Non-pigmented ciliary epithelial cell (primary cell): ENCODE results near the gene SEMA4A.
"Not testable (repeated sequence)": the region's sequence is repeated elsewhere in the genome, so short reads cannot be mapped to it uniquely, and the experiment has no call there.

ENCODE experiments used
- DNase-seq: peaks from one replicate; pipeline ENCODE4 v3.0.0-alpha.2; 2010; ENCODE audit warnings: low read depth

SEMA4A gene

DNA sequence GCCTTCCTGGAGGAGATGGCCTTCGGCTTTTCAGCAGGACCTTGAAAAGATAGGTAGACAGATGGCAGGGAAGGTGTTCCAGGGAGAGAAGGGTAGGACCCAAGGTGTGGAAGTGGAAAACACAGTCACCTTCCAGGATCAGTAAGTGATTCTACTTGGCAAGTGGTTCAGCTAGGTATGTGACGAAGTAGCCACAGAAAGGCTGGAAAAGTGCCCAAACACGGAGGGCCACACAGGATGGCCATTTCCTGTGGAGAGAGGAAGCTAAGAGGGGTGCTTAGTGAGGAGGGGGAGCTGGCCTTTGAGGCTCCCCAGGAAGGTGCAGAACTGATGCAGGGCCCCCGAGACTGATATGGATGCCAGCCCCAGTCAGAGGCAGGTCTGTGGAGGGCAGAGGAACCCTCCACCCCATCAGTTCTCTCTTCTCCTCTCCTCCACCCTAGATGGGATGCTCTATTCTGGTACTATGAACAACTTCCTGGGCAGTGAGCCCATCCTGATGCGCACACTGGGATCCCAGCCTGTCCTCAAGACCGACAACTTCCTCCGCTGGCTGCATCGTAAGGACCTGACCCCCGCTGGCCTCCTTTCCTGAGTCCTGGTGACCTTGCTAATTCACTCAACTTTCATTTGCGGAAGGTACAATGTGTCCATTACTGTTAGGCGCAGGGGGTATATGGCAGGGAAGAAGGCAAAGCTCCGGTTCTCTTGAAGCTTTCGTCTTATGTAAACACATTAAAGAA lies 6.8 kb downstream of the SEMA4A start:
- DNase-seq = no peak

DNA sequence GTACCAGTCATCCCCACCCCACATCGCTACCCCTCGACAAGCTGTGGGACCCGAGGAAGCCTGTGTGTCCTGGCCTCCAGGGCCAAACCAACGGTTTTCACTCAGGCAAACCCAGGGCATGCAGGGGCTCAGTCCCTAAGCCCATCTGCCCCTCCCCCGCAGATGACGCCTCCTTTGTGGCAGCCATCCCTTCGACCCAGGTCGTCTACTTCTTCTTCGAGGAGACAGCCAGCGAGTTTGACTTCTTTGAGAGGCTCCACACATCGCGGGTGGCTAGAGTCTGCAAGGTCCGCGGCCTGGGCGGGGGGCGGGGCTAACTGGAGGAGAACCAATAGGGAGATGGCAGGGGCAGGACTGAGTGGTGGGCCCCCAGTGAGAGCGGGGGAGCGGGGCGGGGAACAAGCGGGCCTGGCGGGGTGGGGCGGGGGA lies 7.4 kb downstream of the SEMA4A start:
- DNase-seq = no peak

DNA sequence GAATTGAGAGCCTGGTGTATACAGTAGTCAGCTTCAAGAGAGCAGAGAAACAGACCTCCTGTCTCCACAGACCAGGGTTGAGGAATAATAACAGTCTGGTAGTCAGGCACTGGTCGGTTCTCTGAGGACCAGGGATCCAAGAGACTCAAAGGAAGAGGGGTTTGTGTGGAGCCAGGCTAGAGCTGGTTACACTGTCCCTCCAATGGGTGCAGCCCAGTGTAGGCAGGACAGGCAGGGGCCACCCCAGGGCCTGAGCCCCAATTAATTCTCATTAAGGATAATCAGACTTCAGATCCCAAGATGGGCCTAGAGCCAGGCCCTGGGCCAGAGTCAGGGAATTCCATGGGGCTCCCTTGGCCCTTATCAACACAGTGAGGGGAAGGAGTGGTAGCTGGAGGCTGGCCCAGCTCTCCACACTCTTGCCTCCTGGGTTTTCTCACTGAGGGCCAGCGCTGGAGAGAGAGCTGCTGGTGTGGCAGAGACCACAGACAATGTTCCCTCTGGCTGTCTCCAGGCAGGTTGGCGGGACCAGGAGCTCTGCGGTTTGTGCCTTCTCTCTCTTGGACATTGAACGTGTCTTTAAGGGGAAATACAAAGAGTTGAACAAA lies 9.1 kb downstream of the SEMA4A start:
- DNase-seq = no peak

DNA sequence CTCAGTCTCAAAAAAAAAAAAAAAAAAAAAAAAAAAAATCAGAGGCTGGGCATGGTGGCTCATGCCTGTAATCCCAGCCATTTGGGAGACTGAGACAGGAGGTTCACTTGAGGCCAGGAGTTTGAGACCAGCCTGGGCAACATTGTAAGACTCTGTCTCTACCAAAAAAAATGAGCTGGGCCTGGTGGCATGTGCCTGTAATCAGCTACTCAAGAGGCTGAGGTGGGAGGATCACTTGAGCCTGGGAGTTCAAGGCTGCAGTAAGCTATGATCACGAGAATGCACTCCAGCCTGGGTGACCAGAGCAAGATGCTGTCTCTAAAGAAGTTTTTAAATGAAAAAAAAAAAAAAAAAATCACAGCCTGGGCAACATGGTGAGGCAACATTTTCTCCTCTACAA lies 10.3 kb downstream of the SEMA4A start:
- DNase-seq = no peak

DNA sequence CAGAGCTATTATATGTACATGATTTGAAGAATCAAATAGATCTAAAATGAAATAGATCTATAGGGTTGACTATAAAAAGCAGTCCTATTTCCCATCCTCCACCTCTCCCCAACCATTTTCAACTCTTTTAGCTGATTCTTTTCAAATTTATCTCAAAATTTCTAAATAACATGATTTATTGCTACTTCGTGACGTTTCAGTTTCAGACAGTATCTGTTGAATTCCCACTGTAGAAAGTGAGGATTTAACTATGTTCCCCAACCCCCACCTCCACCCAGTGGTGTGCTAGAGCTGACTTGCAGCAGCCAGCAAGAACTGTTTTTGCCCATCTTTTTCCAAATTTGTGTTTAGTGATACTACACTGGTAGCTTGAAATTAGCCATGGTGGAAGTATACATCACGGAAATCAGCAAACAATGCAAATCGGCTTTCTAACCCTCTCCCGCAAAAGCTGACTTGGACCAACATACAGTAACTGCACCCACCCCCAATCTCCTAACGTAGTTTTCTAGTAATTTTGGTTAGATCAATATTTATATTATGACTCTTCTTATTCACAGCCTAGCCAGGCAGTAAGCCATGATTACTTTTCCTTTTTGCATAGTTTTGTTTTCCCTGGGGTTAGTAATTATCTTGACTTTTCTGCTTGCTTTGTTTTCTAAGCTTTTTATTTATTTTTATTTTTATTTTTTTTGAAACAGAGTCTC lies 10.9 kb downstream of the SEMA4A start:
- DNase-seq = no peak

DNA sequence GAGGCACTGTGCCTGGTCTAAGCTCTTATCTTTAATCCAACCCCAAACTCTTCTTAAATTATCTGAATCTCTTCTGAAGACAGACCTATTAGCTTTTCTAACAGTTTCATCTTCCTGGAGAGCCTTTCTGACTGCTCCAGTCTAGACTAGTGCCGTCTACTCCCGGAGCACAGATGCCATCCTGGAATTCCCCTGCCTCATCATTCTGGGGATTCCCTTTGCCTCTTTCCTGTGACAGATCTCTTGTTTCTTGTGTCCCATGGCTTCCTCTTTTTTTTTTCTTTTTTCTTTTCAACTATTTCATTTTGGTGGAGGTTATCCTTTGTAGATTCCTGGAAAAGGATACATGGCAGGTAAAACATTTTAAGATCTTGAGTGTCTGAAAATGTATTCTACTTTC lies 11.7 kb downstream of the SEMA4A start:
- no peak for DNase-seq

DNA sequence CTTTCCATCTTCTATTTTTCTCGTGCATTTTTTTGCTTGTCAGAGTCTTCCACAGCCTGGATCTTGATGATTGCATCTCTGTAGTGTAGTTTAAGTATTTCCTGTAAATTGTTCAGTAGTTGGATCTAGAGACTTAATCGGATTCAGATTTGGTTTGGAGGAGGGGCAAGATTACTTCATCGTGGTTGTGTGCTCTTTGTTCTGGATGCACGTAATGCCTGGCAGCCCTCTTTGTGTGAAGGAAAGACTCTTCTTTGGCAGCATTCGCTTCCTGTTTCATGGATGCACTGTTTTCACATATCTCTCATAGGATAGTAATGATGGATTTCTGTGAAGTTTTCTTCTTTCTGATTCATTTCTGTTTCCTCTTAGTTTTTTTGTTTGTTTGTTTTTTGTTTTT lies 14.2 kb downstream of the SEMA4A start:
- DNase-seq = no peak

DNA sequence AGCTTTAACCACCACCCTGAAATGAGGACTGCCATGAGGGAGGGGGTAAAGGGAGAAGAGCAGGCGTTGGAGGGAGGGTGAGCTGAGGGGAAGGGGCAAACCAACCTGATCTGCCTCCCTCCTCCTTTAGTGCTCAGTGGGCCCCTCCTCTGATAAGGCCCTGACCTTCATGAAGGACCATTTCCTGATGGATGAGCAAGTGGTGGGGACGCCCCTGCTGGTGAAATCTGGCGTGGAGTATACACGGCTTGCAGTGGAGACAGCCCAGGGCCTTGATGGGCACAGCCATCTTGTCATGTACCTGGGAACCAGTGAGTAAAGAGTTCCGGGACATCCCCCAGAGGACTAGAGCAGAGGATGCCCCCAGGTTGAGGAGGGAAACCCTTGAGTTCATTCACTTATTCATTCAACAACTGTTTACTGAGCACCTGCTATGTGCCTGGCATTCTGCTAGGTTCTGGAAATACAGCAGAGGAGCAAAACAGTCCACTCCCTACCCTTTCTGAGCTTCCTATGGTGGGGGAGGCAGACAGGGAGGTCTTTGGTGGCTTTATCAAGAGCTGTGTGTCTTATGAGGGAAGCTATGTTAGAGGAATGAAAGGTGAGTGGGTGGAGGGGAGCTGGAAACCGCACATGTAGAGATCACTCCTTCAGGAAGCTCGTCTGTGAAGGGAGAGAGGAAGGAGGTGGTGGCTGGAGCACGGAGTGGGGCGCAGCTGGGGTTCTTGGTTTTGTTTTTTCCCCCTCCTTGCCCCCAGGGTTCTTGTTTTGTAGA lies 19.5 kb downstream of the SEMA4A start:
- no peak for DNase-seq

DNA sequence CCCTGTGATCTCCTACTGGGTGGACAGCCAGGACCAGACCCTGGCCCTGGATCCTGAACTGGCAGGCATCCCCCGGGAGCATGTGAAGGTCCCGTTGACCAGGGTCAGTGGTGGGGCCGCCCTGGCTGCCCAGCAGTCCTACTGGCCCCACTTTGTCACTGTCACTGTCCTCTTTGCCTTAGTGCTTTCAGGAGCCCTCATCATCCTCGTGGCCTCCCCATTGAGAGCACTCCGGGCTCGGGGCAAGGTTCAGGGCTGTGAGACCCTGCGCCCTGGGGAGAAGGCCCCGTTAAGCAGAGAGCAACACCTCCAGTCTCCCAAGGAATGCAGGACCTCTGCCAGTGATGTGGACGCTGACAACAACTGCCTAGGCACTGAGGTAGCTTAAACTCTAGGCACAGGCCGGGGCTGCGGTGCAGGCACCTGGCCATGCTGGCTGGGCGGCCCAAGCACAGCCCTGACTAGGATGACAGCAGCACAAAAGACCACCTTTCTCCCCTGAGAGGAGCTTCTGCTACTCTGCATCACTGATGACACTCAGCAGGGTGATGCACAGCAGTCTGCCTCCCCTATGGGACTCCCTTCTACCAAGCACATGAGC lies 23.3 kb downstream of the SEMA4A start:
- no peak for DNase-seq

DNA sequence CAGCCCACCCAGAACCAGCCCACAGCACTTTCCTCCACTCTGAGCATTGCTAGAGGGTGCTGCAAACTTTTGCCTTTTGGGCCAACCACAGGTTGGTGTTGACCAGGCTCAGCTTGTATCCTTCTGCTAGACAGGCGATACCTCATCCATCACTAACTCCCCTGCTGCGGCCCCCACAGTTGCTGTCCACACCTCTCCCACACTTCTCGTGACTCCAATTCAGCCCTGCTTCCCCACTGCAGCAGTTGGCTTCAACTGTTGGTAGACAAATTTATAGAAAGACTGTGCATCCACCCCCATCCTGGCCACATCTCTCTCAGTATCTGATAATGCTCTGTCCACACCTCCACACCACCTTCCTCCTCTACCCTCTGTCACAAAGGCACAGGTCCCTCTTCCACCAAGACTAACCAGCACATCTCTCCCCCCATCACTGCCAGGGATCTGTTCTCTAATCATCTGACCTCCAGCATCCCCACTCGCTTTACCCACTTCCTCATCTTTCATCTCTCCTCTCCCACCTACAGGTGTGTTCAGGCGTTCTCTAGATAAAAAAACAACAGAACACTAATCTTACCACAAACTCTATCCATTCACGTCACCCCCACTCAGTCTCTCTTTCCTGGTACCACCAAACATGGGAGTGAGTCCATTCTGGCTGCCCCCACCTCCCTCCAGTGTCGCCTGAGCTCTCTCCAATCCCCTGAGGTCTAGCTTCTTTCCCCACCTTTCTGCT lies 24.7 kb downstream of the SEMA4A start:
- DNase-seq = no peak

DNA sequence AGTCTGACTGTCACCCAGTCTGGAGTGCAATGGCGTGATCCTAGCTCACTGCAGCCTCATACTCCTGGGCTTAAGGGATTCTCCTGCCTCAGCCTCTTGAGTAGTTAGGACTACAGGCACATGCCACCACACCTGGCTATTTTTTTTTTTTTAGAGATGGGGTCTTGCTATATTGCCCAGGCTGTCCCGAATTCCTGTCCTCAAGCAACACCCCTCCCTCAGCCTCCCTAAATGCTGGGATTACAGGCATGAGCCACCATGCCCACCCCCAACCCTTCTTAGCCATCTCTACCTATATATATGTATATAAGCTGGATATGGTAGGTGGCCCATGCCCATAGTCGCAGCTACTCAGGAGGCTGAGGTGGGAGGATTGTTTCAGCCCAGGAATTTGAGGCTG lies 27.1 kb downstream of the SEMA4A start:
- no peak for DNase-seq

DNA sequence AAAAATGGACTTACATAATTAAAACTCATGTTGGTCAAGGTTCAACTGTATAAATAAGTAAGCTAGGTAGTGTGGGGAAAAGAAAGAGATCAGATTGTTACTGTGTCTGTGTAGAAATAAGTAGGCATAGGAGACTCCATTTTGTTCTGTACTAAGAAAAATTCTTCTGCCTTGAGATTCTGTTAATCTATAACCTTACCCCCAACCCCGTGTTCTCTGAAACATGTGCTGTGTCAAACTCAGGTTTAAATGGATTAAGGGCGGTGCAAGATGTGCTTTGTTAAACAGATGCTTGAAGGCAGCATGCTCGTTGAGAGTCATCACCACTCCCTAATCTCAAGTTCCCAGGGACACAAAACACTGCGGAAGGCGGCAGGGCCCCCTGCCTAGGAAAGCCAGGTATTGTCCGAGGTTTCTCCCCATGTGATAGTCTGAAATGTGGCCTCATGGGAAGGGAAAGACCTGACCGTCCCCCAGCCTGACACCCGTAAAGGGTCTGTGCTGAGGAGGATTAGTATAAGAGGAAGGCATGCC lies 28.1 kb downstream of the SEMA4A start:
- not testable (repeated sequence) for DNase-seq

DNA sequence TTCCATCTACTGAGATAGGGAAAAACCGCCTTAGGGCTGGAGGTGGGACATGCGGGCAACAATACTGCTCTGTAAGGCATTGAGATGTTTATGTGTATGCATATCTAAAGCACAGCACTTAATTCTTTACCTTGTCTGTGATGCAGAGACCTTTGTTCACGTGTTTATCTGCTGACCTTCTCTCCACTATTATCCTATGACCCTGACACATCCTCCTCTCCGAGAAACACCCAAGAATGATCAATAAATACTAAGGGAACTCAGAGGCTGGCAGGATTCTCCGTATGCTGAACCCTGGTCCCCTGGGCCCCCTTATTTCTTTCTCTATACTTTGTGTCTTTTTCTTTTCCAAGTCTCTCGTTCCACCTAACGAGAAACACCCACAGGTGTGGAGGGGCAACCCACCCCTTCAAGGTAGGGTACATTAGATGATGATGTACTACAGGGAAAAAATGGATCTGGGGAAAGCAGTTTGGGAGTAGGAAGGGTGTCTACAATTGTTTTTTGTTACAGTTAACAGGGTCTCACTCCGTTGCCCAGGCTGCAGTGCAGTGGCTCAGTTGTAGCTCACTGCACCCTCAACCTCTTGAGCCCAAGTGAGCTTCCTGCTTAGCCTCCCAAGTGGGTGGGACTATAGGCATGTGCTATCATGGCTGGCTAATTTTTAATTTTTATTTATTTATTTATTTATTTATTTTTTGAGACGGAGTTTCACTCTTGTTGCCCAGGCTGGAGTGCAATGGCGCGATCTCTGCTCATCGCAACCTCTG lies 28.8 kb downstream of the SEMA4A start:
- DNase-seq = not testable (repeated sequence)

DNA sequence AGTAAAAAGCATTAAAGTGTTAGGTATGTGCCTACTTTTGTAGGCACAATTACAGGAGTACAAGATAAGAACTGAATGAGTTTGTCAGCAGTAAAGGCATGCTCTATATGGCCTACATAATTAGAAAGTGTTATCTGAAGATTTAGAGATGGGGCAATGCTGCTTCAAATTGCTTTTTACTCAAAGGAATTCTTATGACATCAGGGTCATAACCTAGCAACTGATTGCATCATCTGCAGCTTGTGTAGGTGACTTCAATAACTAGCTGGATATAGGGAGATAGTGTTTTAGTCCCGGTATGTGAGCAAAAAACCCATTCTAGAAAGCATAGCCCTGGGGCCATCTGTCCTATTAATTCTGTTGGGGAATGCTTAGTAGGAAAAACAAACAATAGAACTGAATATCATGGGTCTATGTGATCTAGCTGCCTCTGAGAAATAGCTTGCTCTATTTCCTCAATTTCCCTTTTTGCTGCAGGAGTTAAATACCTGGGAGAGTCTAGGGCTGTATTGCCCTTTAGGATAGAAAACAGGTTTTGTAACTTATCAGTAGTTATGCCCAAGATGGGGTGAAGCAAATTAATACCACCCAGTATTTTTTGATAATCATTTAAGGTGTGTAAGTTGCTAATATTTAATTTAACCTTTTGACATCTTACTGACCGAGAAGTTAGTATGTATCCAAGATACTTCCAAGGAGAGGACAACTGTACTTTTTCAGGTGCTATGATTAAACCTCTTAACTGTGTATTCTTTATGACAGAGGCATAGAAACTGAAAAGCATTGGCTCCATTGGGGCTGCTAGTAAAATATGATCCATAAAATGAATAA lies 33.2 kb downstream of the SEMA4A start:
- not testable (repeated sequence) for DNase-seq

DNA sequence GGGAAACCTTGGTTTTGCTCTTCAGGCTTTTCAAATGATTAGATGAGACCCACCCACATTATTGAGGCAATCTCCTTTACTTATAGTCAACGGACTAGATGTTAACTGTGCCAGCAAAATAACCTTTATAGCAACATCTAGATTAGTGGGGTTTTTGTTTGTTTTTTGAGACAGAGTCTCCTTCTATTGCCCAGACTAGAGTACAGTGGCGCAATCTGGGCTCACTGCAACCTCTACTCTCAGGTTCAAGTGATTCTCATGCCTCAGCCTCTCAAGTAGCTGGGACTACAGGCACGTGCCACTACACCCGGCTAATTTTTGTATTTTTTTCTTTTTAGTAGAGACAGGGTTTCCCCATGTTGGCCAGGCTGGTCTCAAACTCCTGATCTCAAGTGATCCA lies 36.9 kb downstream of the SEMA4A start:
- DNase-seq = not testable (repeated sequence)

DNA sequence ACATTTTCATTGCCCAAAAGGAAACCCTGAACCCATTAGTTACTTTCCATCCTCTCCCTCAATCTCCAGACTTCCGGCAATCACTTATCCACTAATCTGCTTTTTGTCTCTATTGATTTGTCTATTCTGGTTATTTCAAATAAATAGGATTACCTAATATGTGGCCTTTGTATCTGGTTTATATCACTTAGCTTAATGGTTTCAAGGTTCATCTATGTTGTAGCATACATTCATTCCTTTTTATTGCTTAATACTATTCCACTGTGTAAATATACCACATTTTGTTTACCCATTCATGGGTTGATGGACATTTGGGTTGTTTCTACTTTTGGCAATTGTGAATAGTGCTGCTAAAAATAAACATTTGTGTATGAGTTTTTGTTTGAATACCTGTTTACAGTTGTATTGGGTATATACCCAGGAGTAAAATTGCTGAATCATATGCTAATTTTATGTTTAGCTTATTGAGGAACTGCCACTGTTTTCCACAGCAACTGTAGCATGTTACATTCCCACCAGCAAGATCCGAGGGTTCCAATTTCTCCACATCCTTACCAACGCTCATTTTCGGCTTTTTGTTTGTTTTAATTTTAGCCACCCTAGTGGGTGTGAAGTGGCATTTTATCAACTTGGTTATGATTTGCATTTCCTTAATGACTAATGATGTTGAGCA lies 38.0 kb downstream of the SEMA4A start:
- no peak for DNase-seq

DNA sequence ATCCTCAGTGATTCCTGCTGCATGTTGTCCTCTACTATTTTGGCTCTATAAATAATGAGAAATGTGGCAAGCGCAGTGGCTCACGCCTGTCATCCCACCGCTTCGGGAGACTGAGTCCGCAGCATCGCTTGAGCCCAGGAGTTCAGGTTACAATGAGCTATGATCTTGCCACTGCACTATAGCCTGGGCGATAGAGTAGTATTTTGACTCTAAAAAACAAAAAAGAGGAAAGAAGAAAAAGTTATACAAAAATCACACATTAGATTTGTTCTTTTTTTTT lies 39.8 kb downstream of the SEMA4A start:
- no peak for DNase-seq

DNA sequence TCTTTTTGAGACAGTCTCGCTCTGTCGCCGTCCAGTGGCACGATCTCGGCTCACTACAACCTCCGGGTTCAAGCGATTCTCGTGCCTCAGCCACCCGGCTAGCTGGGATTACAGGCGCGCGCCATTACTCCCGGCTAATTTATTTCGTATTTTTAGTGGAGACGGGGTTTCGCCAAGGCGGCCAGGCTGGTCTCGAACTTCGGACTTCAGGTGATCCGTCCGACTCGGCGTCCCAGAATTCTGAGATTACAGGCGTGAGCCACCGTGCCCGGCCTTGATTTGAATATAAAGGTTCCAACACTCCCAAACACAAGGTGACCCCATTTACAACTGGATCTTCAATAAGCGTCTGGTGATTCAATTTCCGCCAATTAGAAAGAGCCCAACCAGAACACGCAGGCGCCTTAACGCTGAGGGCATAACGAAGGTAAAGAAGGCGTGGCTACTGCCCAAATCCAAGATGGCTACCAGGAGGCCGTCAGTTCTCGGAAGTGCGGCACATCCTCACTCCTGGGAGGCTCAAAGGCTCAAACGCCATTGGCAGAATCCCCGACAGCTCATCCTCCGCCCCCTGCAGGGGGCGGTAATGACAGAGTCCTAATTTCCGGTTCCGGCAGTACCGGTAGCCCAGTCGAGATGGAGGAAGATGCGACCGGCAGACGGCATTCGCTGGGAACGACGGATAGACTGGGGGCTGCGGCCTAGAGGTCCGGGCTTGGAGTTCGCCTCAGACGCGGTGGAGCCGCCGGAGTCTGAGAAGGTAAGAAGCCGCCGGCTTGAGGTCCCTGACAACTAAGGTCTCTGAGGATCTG lies 40.3 kb downstream of the SEMA4A start, which contains the start of gene SLC25A44:
Gene SLC25A44, plus strand, starts transcription at position 617 of the 812 bp plus-strand sequence. CDS start 5,744 bp downstream, outside the sequence.
- peak; percentile 98 for DNase-seq
